HG03575 (cell line): ENCODE measurements around the gene PPAN.

Experiments
- ATAC-seq: cut with Tn5 transposase; IDR thresholded peaks from one replicate; pipeline ENCODE4 v1.9.1; 2021; ENCODE audit not compliant: unreplicated experiment, insufficient number of reproducible peaks, low FRiP score; ENCODE audit errors: extremely low read depth

The PPAN gene

GRCh38 chr19:10106100-10106936, at the start of gene PPAN:
TSS of gene PPAN (plus strand) at chr19:10106362. CDS start at chr19:10106395, 33 bp downstream.
- ATAC-seq, result peak; percentile 21

GRCh38 chr19:10061717-10062310, 44.3 kb upstream of the PPAN start:
- ATAC-seq, result no peak

- no peak for ATAC-seq
Measured at GRCh38 chr19:10068205-10068604, 38.0 kb upstream of the PPAN start.

GRCh38 chr19:10069046-10069445, 37.1 kb upstream of the PPAN start:
- ATAC-seq, result no peak

- no peak for ATAC-seq
Measured at GRCh38 chr19:10070730-10071446, 35.3 kb upstream of the PPAN start.

GRCh38 chr19:10074153-10074552, 32.0 kb upstream of the PPAN start:
- no peak for ATAC-seq

- ATAC-seq, result no peak
Measured at GRCh38 chr19:10076535-10076934, 29.6 kb upstream of the PPAN start.

GRCh38 chr19:10078329-10078728, 27.8 kb upstream of the PPAN start:
- ATAC-seq, result no peak

GRCh38 chr19:10079031-10079453, 27.1 kb upstream of the PPAN start:
- no peak for ATAC-seq

- no peak for ATAC-seq
Measured at GRCh38 chr19:10083911-10084310, 22.3 kb upstream of the PPAN start.

GRCh38 chr19:10084803-10085202, 21.4 kb upstream of the PPAN start:
- ATAC-seq, result no peak

- no peak for ATAC-seq
Measured at GRCh38 chr19:10085641-10086590, 20.2 kb upstream of the PPAN start, which contains the start of gene SHFL. TSS of gene SHFL (plus strand) at chr19:10086317. CDS start at chr19:10086428, 111 bp downstream.

GRCh38 chr19:10086591-10087192, 19.5 kb upstream of the PPAN start:
- no peak for ATAC-seq

GRCh38 chr19:10087296-10088061, 18.7 kb upstream of the PPAN start:
- ATAC-seq, result no peak

- ATAC-seq, result no peak
Measured at GRCh38 chr19:10088949-10089554, 17.1 kb upstream of the PPAN start.

GRCh38 chr19:10089801-10090375, 16.3 kb upstream of the PPAN start:
- ATAC-seq, result no peak

GRCh38 chr19:10091370-10091687, 14.8 kb upstream of the PPAN start:
- ATAC-seq, result no peak
